Mononuclear cell (primary cell): ENCODE data around the gene USP24. TPM values are rescaled to one million over a fixed set of nuclear protein-coding genes. Genes with fewer than 3 reads are reported as not detected.
"Not testable (repeated sequence)": the region's sequence is repeated elsewhere in the genome, so short reads cannot be mapped to it uniquely, and the experiment has no call there.

Source experiments
- H3K27me3 ChIP-seq: 2 replicates; pipeline ENCODE4 v1.6.0; 2011; ENCODE audit warnings: low read length, control low read depth; ENCODE audit not compliant: insufficient read depth
- H3K4me1 ChIP-seq: 2 replicates; pipeline ENCODE4 v1.5.1; 2011; ENCODE audit warnings: mild to moderate bottlenecking, low read length, control low read depth; ENCODE audit not compliant: insufficient read depth
- H3K4me3 ChIP-seq: 2 replicates; pipeline ENCODE4 v1.5.1; 2011; ENCODE audit warnings: mild to moderate bottlenecking, low read length, moderate library complexity
- H3K9me3 ChIP-seq: 2 replicates; pipeline ENCODE4 v1.5.1; 2011; ENCODE audit warnings: low read depth, mild to moderate bottlenecking, control low read depth, low read length
- total RNA-seq: library from RNA; depleted of rRNA; stranded (reverse); fragments of >200 nt; gene quantifications from one replicate; pipeline ENCODE4 v1.2.3, GENCODE V29; 2012

USP24 gene
- total RNA-seq, 1 donor: 101 TPM

DNA sequence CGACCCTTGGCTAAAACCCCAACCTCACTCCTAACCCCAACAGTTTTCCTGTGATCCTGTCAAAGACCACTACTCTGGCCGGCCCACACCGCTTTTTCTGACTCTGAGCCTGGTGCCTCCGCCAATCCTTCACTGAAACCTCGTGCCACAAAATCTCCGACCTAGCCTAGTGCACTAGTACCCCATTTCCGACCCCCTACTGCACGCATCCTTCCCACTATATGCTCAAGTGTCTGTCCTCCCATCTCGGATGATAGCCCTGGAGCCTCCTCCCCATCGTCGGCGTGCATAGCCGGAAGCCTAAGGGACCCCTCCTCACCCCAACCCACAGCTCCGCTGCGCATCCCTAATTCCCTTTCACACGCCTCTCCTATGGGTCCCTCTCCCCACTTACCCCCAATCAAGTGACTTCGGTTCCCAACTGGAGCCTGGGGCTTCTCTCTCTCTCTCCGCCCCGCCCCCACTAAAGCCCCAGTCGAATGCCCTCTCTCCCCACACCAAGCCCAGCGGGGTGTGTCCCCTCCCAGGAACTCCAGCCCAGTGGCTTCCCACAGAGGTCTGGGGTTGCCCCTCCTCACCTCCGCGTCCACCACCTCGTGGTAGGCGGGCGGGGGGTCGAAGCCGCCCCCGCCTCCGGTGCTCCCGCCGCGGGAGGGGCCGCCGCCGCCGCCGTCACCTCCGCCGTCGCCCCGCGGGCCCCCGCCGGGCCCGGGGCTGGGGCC, 791 bp downstream of the USP24 start:
- no peaks in the 10 kb centered on the region for H3K9me3 ChIP-seq
- peaks cover 68% of the 10 kb centered on the region for H3K4me1 ChIP-seq
- no peaks in the 10 kb centered on the region for H3K27me3 ChIP-seq
- H3K4me3 ChIP-seq: peak overlapping the region; percentile 94

DNA sequence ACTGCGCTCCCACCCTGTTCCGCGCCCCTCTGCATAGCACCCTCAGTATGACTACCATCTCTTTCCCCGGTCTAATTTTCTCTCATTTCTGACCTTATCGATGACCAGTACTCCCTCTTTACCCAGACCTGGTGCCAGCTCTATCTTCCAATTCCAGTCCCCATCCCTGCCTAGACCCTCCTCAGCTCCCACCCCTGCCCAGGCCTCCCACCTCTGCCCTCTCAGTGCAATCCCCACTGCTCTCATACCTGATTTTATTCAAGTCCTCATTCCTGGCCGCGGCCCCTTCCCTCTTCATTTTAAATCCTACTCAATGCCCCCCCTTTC, 1.3 kb downstream of the USP24 start:
- H3K27me3 ChIP-seq: no peaks in the 10 kb centered on the region
- H3K4me1 ChIP-seq: peaks cover 72% of the 10 kb centered on the region
- no peaks in the 10 kb centered on the region for H3K9me3 ChIP-seq
- peak overlapping the region; percentile 94 for H3K4me3 ChIP-seq

DNA sequence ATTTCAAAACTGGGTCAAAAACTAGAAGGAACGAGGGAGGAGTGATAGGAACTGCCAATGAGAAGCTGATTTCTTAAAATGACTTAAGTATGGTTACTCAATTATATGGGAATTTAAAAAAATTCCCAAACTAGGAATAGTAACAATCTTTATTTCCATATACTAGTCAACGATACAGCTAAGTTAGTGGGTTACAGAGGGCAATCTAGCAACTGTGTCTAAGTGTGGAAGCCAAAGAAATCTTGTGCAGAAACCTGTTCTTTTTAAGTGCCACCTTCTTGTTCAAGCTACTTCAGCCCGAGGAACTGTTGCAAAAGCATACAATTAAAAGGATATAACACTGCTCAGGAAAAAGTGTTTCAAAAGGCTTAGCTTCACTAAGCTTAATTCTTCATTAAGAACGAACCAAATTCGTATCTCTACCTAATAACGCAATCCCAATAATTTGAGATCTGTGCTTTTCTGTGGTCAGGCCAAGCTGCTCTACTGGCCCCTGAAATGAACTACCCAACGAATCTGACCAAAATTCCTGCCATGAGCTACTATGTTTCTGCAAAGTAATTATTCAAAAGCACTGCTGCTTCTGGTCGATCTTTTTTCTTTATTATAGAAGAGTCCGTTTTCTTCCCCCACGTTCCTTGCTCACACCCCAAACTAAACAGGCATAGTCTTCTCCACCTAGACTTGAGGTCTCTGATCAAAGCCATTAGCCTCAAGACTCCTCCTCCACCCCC, 1.8 kb downstream of the USP24 start:
- Histone ChIP-seq H3K4me3 (peak overlapping the region; percentile 94), H3K9me3 (no peaks in the 10 kb centered on the region), H3K4me1 (peaks cover 71% of the 10 kb centered on the region), H3K27me3 (no peaks in the 10 kb centered on the region)

DNA sequence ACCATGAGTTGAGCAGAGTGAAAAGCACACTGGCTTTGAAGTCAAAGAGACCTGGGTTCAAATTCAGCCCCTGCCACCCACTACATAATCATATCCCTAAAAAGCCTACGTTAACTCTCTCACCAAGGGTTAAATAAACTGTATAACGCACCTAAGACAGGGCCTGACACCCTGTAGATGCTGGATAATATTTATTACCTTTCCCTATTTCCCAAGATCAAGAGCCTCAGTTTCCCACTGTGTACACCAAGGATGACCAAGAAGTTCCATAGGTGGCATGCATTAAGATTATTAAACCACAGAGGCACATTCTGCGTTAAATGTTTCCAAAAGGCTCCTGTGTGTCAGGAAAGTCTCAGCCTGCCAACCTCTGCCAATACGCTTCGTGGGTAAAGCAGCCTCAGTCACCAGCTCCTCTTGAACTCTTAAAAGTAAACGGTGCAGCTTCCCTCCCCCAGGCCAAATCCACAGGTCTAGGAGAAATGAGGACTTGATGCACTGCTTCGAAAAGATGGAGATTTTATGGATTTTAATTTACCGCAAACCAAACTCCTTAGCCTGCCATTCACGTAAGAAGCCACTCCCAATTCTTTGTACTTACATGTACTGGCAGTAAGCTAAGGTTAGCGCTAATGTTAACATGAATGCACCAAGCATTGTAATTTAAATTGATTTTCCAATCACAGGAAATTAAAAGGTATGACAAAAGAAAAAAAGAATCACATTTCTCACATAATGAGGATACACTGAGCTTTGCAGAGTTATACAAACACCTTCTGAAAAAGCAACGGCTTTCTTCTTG, 2.6 kb downstream of the USP24 start:
- H3K4me1 ChIP-seq: peaks cover 69% of the 10 kb centered on the region
- H3K4me3 ChIP-seq: peak overlapping the region; percentile 25
- no peaks in the 10 kb centered on the region for H3K9me3 ChIP-seq
- H3K27me3 ChIP-seq: no peaks in the 10 kb centered on the region

DNA sequence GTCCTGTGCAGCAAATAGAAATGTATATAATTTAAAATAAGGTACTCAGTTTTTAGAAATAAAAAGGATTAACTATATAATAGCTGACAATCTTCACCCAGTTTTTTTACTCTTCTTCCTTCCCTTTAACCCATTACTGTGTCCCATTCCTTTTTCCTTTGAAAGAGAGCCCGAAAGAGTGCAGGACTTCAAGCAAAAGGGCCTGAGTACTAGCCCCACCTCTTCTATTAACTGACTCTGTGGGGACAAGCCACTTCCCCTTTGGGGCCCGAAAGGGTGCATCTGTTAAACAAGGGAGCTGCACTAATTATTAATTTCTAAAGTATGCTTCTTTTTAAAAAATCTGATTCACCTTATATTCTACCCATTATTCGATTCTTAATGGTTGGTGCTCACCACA, 3.3 kb downstream of the USP24 start:
- Histone ChIP-seq H3K4me1 (peaks cover 67% of the 10 kb centered on the region), H3K27me3 (no peaks in the 10 kb centered on the region), H3K9me3 (no peaks in the 10 kb centered on the region), H3K4me3 (peak overlapping the region; percentile 25)

DNA sequence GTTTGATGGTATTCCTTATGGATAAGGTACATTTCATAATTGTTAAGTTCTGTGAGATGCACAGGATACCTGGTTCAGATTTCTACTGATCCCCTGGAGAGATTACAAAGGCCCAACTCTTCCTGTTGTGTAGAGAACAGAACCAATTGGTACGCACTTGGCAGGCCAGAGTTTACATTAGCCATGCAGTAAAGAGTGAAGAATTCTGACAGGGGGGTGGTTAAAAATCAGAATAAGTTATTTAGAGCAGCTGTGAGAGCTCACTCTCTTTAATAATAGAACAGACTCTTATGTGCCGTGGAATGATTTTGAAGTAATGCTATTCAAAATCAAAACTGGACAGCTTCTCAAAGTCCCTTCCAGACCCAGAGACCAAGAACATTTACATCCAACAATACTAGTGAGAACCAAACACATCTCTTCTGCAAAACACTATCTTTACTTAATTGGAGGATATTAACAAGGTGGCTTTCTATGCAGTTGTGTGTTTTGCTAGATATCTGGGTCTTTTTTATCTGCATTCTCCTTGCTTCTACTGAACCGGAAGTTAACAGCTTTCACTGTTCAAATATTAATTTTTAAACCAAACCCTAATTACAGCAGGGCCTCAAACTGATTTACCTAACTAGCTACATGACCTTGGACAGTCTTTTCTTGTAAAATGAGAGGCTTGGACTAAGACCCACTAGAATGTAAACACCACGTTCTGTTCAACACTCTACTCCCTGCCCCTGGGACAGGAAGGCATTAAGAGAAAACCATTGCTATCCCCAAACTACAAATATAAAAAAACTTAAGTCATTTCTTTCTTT, 4.0 kb downstream of the USP24 start:
- Histone ChIP-seq H3K4me3 (no peak overlapping the region), H3K4me1 (peaks cover 63% of the 10 kb centered on the region), H3K9me3 (no peaks in the 10 kb centered on the region), H3K27me3 (no peaks in the 10 kb centered on the region)

DNA sequence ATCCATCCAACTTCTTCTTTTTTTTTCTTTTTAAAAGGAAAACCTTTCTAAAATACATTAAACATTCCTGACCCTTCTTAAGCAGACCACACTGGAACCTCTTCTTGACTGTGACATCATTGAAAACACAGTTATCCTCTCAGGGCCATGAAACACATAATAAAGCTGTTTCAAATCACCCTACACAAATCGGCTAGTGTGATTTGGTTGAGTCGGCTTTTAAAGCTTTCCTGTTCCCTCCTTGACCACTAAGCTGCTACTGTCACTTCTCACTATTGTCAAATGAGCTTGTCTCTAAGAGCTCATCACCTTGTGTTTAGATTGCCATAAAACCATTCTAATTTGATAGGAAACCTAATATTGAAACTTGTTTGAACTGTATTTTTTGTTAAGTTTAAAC, 5.9 kb downstream of the USP24 start:
- peaks cover 61% of the 10 kb centered on the region for H3K4me1 ChIP-seq
- H3K9me3 ChIP-seq: no peaks in the 10 kb centered on the region
- H3K4me3 ChIP-seq: no peak overlapping the region
- no peaks in the 10 kb centered on the region for H3K27me3 ChIP-seq

DNA sequence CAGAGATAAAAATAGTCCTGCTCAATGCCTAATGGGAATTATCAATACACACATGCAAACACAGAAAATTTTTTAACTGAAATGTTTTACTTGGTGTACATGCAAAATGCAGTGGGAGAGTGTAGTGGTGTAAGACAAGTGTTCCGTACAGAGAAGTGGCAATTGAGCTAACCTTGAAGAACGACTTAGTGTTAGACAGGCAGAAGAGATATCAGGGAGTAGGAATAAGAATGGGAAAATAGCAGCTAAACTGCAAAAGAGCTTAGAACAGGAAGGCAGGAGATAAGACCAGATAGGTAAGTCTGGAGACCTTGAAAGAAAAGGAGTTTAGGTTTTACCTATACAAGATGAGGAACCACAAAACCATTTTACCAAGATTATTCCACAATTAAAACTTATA, 9.0 kb downstream of the USP24 start:
- Histone ChIP-seq H3K9me3 (no peaks in the 10 kb centered on the region), H3K4me1 (peaks cover 40% of the 10 kb centered on the region), H3K4me3 (no peak overlapping the region), H3K27me3 (no peaks in the 10 kb centered on the region)

DNA sequence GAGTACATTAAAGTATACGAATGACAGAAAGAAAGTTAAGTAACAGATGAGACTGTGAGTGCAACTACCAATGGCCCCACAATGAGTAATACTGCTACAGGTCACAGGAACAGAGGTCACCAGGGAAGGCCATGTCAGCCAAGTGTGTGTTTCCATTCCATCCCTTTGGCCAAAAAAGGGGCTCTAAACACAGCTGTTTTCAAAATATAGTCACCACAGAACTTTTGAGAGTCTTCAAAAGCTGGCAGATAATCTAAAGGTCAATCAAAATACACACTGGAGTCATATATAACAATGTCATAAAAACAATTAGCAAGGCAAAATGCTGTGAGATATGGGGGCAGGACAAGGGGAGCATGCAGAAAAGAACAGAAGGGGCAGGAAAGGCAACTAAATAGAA, 10.2 kb downstream of the USP24 start:
- H3K4me3 ChIP-seq: no peak overlapping the region
- peaks cover 37% of the 10 kb centered on the region for H3K4me1 ChIP-seq
- H3K9me3 ChIP-seq: no peaks in the 10 kb centered on the region
- no peaks in the 10 kb centered on the region for H3K27me3 ChIP-seq

DNA sequence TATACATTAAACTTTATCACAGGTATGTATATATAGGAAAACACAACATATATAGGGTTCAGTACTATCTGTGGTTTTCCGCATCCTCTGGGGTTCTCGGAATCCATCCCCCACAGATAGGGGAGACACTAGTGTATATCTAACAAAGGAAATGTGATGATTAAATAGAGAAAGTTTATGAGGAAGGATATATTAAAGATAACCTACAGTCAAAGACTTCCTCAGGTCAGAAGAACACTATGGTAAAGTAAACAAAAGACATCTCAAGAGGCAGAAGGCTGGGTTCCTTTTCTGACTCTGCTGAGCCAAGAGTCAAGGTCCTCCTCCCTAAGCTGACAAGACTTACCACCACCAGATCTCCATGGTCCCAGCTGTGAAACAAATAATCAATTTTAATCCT, 12.1 kb downstream of the USP24 start:
- no peak overlapping the region for H3K4me3 ChIP-seq
- H3K9me3 ChIP-seq: no peaks in the 10 kb centered on the region
- no peaks in the 10 kb centered on the region for H3K27me3 ChIP-seq
- peaks cover 22% of the 10 kb centered on the region for H3K4me1 ChIP-seq

DNA sequence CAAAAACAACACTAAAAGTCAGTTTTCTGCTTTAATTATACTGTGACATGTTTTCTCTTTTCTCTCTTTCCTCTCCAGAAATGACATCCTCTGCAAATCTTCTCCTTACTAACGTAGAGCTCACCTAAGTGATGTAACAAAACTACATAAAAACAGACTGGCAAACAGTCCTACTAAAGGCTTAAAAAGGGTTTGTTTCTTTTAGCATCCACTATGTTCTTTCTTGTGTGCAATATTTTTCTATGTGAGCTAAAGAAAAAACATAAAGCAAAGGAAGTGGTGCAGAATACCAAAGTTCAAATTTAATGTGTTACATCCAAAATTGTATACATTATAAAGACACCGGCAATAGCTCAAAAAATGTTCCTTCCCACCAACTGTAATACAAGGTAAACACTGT, 14.5 kb downstream of the USP24 start:
- Histone ChIP-seq H3K4me1 (peaks cover 32% of the 10 kb centered on the region), H3K27me3 (no peaks in the 10 kb centered on the region), H3K9me3 (no peaks in the 10 kb centered on the region), H3K4me3 (no peak overlapping the region)

DNA sequence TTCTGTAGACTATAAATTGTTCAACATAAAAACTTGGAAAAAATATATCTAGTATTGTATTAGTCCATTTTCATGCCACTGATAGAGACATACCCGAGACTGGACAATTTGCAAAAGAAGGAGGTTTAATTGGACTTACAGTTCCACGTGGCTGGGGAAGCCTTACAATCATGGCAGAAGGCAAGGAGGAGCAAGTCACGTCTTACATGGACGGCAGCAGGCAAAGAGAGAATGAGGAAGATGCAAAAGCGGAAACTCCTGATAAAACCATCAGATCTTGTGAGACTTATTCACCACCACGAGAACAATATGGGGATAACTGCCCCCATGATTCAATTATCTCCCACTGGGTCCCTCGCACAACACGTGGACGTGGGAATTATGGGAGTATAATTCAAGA, 15.4 kb downstream of the USP24 start:
- peaks cover 36% of the 10 kb centered on the region for H3K4me1 ChIP-seq
- not testable (repeated sequence) for H3K27me3 ChIP-seq, H3K4me3 ChIP-seq, H3K9me3 ChIP-seq

DNA sequence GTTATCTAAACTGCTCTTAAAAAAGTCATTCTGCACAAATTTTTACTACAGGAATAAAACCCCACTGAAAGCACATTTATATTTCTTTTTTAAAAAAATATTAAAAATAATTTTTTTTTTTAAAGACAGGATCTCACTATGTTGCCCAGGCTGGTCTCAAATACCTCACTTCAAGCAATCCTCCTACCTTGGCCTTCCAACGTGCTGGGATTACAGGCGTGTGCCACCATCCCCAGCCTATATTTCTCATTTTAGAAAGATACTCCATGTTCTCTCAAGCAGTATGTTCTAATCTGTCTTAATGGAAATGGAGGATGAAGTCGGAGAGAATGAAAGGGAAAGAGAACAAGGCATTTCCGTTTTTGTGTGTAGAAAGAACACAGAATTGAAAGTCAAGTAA, 17.1 kb downstream of the USP24 start:
- Histone ChIP-seq H3K4me3 (no peak overlapping the region), H3K27me3 (no peaks in the 10 kb centered on the region), H3K9me3 (no peaks in the 10 kb centered on the region), H3K4me1 (peaks cover 40% of the 10 kb centered on the region)

DNA sequence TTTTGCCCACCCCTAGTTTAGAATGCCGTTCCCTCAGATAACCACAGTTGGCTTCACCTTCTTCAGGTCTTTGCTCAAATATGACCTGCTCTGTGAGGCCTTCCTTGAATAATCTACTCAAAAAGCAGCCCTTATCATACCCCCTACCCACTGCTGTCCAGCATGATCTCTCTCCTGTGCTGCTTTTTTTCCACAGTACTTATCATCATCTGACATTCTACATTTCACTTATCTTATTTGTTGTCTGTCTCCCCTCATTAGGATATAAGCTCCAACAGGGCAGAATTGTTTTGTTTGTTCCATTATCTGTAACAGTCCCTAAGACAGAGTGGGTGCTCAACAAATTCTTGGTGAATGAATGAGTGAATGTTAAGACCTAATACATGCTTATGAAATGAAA, 18.1 kb downstream of the USP24 start:
- Histone ChIP-seq H3K4me3 (no peak overlapping the region), H3K27me3 (no peaks in the 10 kb centered on the region), H3K4me1 (peaks cover 40% of the 10 kb centered on the region), H3K9me3 (no peaks in the 10 kb centered on the region)
